A549 (cell line): Measurements from ENCODE around the gene DHX58.

Source experiments
- CHD4 ChIP-seq: fragments of 200-600 bp; sonication (generic); IDR thresholded peaks from 2 replicates; pipeline ENCODE4 v1.6.1; 2016; ENCODE audit warnings: antibody characterized with exemption, mild to moderate bottlenecking, borderline replicate concordance
- CTCF ChIP-seq: fragments of >200 bp; sonication (Bioruptor Twin); formaldehyde crosslinking; IDR thresholded peaks from 3 replicates; pipeline ENCODE4 v1.5.1; 2016
- EHMT2 ChIP-seq: fragments of 200-600 bp; sonication (generic); IDR thresholded peaks from 2 replicates; pipeline ENCODE4 v1.6.1; 2016; ENCODE audit warnings: antibody characterized with exemption, low read depth, mild to moderate bottlenecking, moderate library complexity
- ESRRA ChIP-seq: fragments of 150-350 bp; IDR thresholded peaks from 2 replicates; pipeline ENCODE4 v1.6.1; 2014; ENCODE audit warnings: mild to moderate bottlenecking, low read length, borderline replicate concordance
- GATA3 ChIP-seq: IDR thresholded peaks from 2 replicates; pipeline ENCODE4 v1.6.1; 2012; ENCODE audit warnings: borderline replicate concordance
- JUNB ChIP-seq: fragments of >200 bp; sonication (Bioruptor Twin); formaldehyde crosslinking; IDR thresholded peaks from 2 replicates; pipeline ENCODE4 v1.6.1; 2016
- MAFK ChIP-seq: fragments of 450-650 bp; IDR thresholded peaks from 2 replicates; pipeline ENCODE4 v1.6.1; 2014; ENCODE audit not compliant: partially characterized antibody
- POLR2AphosphoS2 ChIP-seq: conservative IDR thresholded peaks from 2 replicates; pipeline ENCODE4 v1.6.1; 2012; ENCODE audit warnings: low read length, improper control_type of control experiment, inconsistent platforms
- RAD21 ChIP-seq, 2 experiments: fragments of >200 bp in 1 of 2; sonication (Bioruptor Twin) in 1 of 2; formaldehyde crosslinking in 1 of 2; IDR thresholded peaks in 1 of 2; conservative IDR thresholded peaks in 1 of 2; 2 replicates in 1 of 2; 3 replicates in 1 of 2; pipeline ENCODE4 v1.6.1; 2012 to 2018; ENCODE audit warnings: inconsistent platforms in 1 of 2
- SMC3 ChIP-seq: fragments of >200 bp; sonication (Bioruptor Twin); formaldehyde crosslinking; IDR thresholded peaks from 3 replicates; pipeline ENCODE4 v1.6.1; 2018; ENCODE audit warnings: inconsistent platforms
- ZC3H11A ChIP-seq: fragments of 450-650 bp; IDR thresholded peaks from 2 replicates; pipeline ENCODE4 v1.6.1; 2014; ENCODE audit warnings: antibody characterized with exemption, mild to moderate bottlenecking
- TF ChIP-seq, protein P1 (sequence below): fragments of 450-650 bp; IDR thresholded peaks from 2 replicates; pipeline ENCODE4 v1.6.1; 2014; ENCODE audit warnings: antibody characterized with exemption
- TF ChIP-seq, protein P2 (sequence below): fragments of 150-350 bp; IDR thresholded peaks from 2 replicates; pipeline ENCODE4 v1.6.1; 2014; ENCODE audit warnings: low read depth, mild to moderate bottlenecking, low read length

DNA sequence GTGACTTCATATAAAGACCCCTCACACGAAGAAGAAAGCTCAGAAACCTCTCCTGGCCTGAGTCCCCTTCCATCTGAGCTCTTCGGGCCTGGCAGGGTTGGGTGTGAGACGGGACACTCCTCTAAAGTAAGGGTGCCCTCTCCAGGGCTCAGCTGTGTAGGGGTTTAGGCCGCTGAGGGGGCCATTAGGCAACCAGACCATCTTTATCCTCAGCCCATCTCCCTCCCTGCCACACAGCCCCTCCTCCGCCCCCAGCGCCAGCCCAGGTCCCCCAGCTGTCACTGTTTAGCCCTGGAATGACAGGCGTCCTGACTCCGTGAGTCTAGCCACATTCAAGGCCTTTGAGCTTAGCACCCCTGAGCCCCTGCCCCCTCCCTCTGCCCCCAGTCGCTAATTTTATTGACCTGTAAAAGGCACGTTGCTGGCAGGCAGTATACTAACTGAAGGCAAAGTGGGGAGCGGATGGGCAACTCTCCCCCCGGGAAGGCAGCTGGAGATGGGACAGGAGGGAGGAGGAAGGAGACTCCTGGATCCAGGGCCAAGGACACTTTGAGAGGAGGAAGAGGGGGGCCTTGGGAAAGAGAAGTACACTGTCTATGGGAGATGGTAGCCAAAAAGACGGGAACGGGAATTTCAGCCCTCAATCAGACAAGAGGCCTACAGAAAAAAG, 13.6 kb downstream of the DHX58 start:
- no peak for TF ChIP-seq EHMT2
- TF ChIP-seq CTCF = no peak
- TF ChIP-seq MAFK = no peak
- no peak for TF ChIP-seq ZC3H11A
- TF ChIP-seq RAD21 (conservative IDR thresholded peaks at IDR 0.05 in 1 of 2, IDR thresholded peaks at IDR 0.05 in 1 of 2) = no peak
- TF ChIP-seq JUNB = no peak
- TF ChIP-seq ESRRA = no peak
- TF ChIP-seq POLR2AphosphoS2 = no peak
- TF ChIP-seq, protein P1, sequence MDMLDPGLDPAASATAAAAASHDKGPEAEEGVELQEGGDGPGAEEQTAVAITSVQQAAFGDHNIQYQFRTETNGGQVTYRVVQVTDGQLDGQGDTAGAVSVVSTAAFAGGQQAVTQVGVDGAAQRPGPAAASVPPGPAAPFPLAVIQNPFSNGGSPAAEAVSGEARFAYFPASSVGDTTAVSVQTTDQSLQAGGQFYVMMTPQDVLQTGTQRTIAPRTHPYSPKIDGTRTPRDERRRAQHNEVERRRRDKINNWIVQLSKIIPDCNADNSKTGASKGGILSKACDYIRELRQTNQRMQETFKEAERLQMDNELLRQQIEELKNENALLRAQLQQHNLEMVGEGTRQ = no peak
- TF ChIP-seq, protein P2, sequence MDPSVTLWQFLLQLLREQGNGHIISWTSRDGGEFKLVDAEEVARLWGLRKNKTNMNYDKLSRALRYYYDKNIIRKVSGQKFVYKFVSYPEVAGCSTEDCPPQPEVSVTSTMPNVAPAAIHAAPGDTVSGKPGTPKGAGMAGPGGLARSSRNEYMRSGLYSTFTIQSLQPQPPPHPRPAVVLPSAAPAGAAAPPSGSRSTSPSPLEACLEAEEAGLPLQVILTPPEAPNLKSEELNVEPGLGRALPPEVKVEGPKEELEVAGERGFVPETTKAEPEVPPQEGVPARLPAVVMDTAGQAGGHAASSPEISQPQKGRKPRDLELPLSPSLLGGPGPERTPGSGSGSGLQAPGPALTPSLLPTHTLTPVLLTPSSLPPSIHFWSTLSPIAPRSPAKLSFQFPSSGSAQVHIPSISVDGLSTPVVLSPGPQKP = no peak
- TF ChIP-seq CHD4 = no peak
- no peak for TF ChIP-seq SMC3
- no peak for TF ChIP-seq GATA3
